CD4-positive, CD25-positive, alpha-beta regulatory T cell (primary cell): ENCODE results near the gene SOHLH1. TPM values are rescaled to one million over a fixed set of nuclear protein-coding genes. Genes with fewer than 3 reads are reported as not detected.

Source experiments
- ATAC-seq, 2 donors: fragments of 150-1000 bp; cut with Tn5 transposase; one replicate each; pipeline ENCODE4 v1.10.0; 2021; ENCODE audit warnings: low read depth in 2 of 2, moderate number of reproducible peaks in 2 of 2, moderate library complexity in 1 of 2
- DNase-seq, 3 donors: peaks; one replicate each; pipeline versions ENCODE4 v3.0.0 to v3.0.0-alpha.2; 2012 to 2022; ENCODE audit warnings: mixed read lengths in 1 of 3
- H3K27ac ChIP-seq: one replicate; pipeline ENCODE4 v1.7.0; 2013; ENCODE audit warnings: mild to moderate bottlenecking, low read length; ENCODE audit not compliant: insufficient read depth, poor library complexity, severe bottlenecking
- H3K27me3 ChIP-seq: one replicate; pipeline ENCODE4 v1.7.0; 2013; ENCODE audit warnings: low read length; ENCODE audit not compliant: control insufficient read depth, insufficient read depth
- H3K36me3 ChIP-seq: one replicate; pipeline ENCODE4 v1.7.0; 2013; ENCODE audit warnings: mild to moderate bottlenecking, low read length, moderate library complexity; ENCODE audit not compliant: control insufficient read depth, insufficient read depth
- H3K4me1 ChIP-seq: 2 replicates; pipeline ENCODE4 v1.7.0; 2013; ENCODE audit warnings: mild to moderate bottlenecking, low read length; ENCODE audit not compliant: insufficient read depth, control insufficient read depth, poor library complexity, severe bottlenecking
- H3K4me3 ChIP-seq: one replicate; pipeline ENCODE4 v1.7.0; 2013; ENCODE audit warnings: low read depth, mild to moderate bottlenecking, low read length, moderate library complexity
- H3K9me3 ChIP-seq, 2 experiments: 1 replicate in 1 of 2; 2 replicates in 1 of 2; pipeline ENCODE4 v1.7.0; 2013; ENCODE audit warnings: low read length in 2 of 2, mild to moderate bottlenecking in 1 of 2, moderate library complexity in 1 of 2; ENCODE audit not compliant: control insufficient read depth in 2 of 2
- H3K27ac Mint-ChIP-seq, 3 donors: one replicate each; pipeline ENCODE4 v1.8.0; 2020 to 2022; ENCODE audit warnings: mild to moderate bottlenecking in 3 of 3, mixed read lengths in 3 of 3, moderate library complexity in 2 of 3
- H3K27me3 Mint-ChIP-seq: one replicate; pipeline ENCODE4 v1.8.0; 2022; ENCODE audit warnings: mild to moderate bottlenecking, mixed read lengths
- H3K36me3 Mint-ChIP-seq: one replicate; pipeline ENCODE4 v1.8.0; 2020; ENCODE audit warnings: mixed read lengths
- H3K4me1 Mint-ChIP-seq, 4 donors: one replicate each; pipeline ENCODE4 v1.8.0; 2020 to 2022; ENCODE audit warnings: mixed read lengths in 4 of 4, mild to moderate bottlenecking in 1 of 4
- H3K4me3 Mint-ChIP-seq, 4 donors: one replicate each; pipeline ENCODE4 v1.8.0; 2020 to 2022; ENCODE audit warnings: mild to moderate bottlenecking in 4 of 4, mixed read lengths in 4 of 4, moderate library complexity in 3 of 4
- H3K9me3 Mint-ChIP-seq, 7 donors: one replicate each; pipeline ENCODE4 v1.8.0; 2020 to 2022; ENCODE audit warnings: mixed read lengths in 7 of 7, mild to moderate bottlenecking in 3 of 7, moderate library complexity in 2 of 7
- polyA plus RNA-seq, 4 donors: library from polyadenylated mRNA; unstranded; fragments of 300-500 nt; fragmentation: Illumina TruSeq; gene quantifications; one replicate each; pipeline ENCODE4 v1.2.3, GENCODE V29; 2021
- total RNA-seq: library from RNA; stranded (reverse); gene quantifications from one replicate; pipeline ENCODE4 v1.2.3, GENCODE V29; 2022

SOHLH1 gene
- total and polyA plus RNA-seq, 5 donors from 2014 or later: not detected

GRCh38 chr9:135726138-135726853, 27.0 kb upstream of the SOHLH1 start:
- Mint-ChIP-seq H3K9me3 (peaks cover 0 to 8% (median 3%) of the 10 kb centered on the region in 7 donors), H3K27me3 (peaks cover 12% of the 10 kb centered on the region), H3K4me3 (no peak overlapping the region), H3K36me3 (no peaks in the 10 kb centered on the region), H3K4me1 (no peaks in the 10 kb centered on the region), H3K27ac (no peak overlapping the region)
- Histone ChIP-seq H3K9me3 (peaks cover 0 to 1% of the 10 kb centered on the region in 2 experiments), H3K27me3 (no peaks in the 10 kb centered on the region), H3K27ac (no peak overlapping the region), H3K4me3 (no peak overlapping the region), H3K4me1 (no peaks in the 10 kb centered on the region), H3K36me3 (no peaks in the 10 kb centered on the region)
- no peak for ATAC-seq
- DNase-seq: no peak

GRCh38 chr9:135724186-135724787, 25.0 kb upstream of the SOHLH1 start:
- H3K27ac Mint-ChIP-seq: no peak overlapping the region
- no peak overlapping the region for H3K27ac ChIP-seq

GRCh38 chr9:135722365-135722764, 23.1 kb upstream of the SOHLH1 start:
- no peaks in the 10 kb centered on the region for H3K36me3 Mint-ChIP-seq
- no peak overlapping the region for H3K4me3 Mint-ChIP-seq
- no peak for DNase-seq
- Histone ChIP-seq H3K27me3 (no peaks in the 10 kb centered on the region), H3K27ac (no peak overlapping the region), H3K4me1 (no peaks in the 10 kb centered on the region), H3K36me3 (no peaks in the 10 kb centered on the region), H3K9me3 (no peaks in the 10 kb centered on the region), H3K4me3 (no peak overlapping the region)
- no peak for ATAC-seq
- no peaks in the 10 kb centered on the region for H3K4me1 Mint-ChIP-seq
- no peak overlapping the region for H3K27ac Mint-ChIP-seq
- no peaks in the 10 kb centered on the region for H3K9me3 Mint-ChIP-seq
- peaks cover 6% of the 10 kb centered on the region for H3K27me3 Mint-ChIP-seq

More at GRCh38 chr9:135724186-135724787, 25.0 kb upstream of the SOHLH1 start:
- ATAC-seq: no peak
- Histone ChIP-seq H3K9me3 (no peaks in the 10 kb centered on the region), H3K4me3 (no peak overlapping the region), H3K27me3 (no peaks in the 10 kb centered on the region), H3K36me3 (no peaks in the 10 kb centered on the region), H3K4me1 (no peaks in the 10 kb centered on the region)
- no peak for DNase-seq
- Mint-ChIP-seq H3K27me3 (peaks cover 6% of the 10 kb centered on the region), H3K4me3 (no peak overlapping the region), H3K9me3 (peaks cover 0 to 1% (median 0%) of the 10 kb centered on the region in 7 donors), H3K36me3 (no peaks in the 10 kb centered on the region), H3K4me1 (no peaks in the 10 kb centered on the region)

GRCh38 chr9:135719472-135719871, 20.2 kb upstream of the SOHLH1 start:
- no peak for ATAC-seq
- H3K27me3 Mint-ChIP-seq: peaks cover 12% of the 10 kb centered on the region
- Histone ChIP-seq H3K4me3 (no peak overlapping the region), H3K4me1 (no peaks in the 10 kb centered on the region), H3K9me3 (no peaks in the 10 kb centered on the region), H3K27ac (no peak overlapping the region), H3K36me3 (no peaks in the 10 kb centered on the region), H3K27me3 (no peaks in the 10 kb centered on the region)
- no peaks in the 10 kb centered on the region for H3K4me1 Mint-ChIP-seq
- no peaks in the 10 kb centered on the region for H3K36me3 Mint-ChIP-seq
- no peak for DNase-seq
- no peak overlapping the region for H3K4me3 Mint-ChIP-seq
- peaks cover 0 to 1% (median 0%) of the 10 kb centered on the region in 7 donors for H3K9me3 Mint-ChIP-seq
- no peak overlapping the region for H3K27ac Mint-ChIP-seq

- no peak for DNase-seq
- Mint-ChIP-seq H3K4me1 (no peaks in the 10 kb centered on the region), H3K36me3 (no peaks in the 10 kb centered on the region), H3K27me3 (peaks cover 12% of the 10 kb centered on the region), H3K9me3 (peaks cover 0 to 1% (median 0%) of the 10 kb centered on the region in 7 donors), H3K4me3 (no peak overlapping the region), H3K27ac (no peak overlapping the region)
- no peaks in the 10 kb centered on the region for H3K36me3 ChIP-seq
- no peaks in the 10 kb centered on the region for H3K27me3 ChIP-seq
- H3K27ac ChIP-seq: no peak overlapping the region
- no peak for ATAC-seq
- no peaks in the 10 kb centered on the region for H3K4me1 ChIP-seq
- H3K4me3 ChIP-seq: no peak overlapping the region
- H3K9me3 ChIP-seq: no peaks in the 10 kb centered on the region
Measured at GRCh38 chr9:135718616-135719015, 19.3 kb upstream of the SOHLH1 start.

- no peak for DNase-seq
- Histone ChIP-seq H3K36me3 (no peaks in the 10 kb centered on the region), H3K27ac (no peak overlapping the region), H3K9me3 (no peaks in the 10 kb centered on the region), H3K4me3 (no peak overlapping the region), H3K27me3 (no peaks in the 10 kb centered on the region), H3K4me1 (no peaks in the 10 kb centered on the region)
- Mint-ChIP-seq H3K4me1 (no peaks in the 10 kb centered on the region), H3K4me3 (no peak overlapping the region), H3K36me3 (no peaks in the 10 kb centered on the region), H3K9me3 (peaks cover 0 to 1% (median 0%) of the 10 kb centered on the region in 7 donors), H3K27me3 (peaks cover 23% of the 10 kb centered on the region), H3K27ac (no peak overlapping the region)
- ATAC-seq: no peak
Measured at GRCh38 chr9:135717410-135717809, 18.1 kb upstream of the SOHLH1 start.

- H3K36me3 Mint-ChIP-seq: no peaks in the 10 kb centered on the region
- peaks cover 0 to 1% (median 0%) of the 10 kb centered on the region in 7 donors for H3K9me3 Mint-ChIP-seq
- no peak overlapping the region for H3K4me3 Mint-ChIP-seq
- Histone ChIP-seq H3K27me3 (no peaks in the 10 kb centered on the region), H3K4me3 (no peak overlapping the region), H3K9me3 (no peaks in the 10 kb centered on the region), H3K36me3 (no peaks in the 10 kb centered on the region), H3K27ac (no peak overlapping the region), H3K4me1 (no peaks in the 10 kb centered on the region)
- H3K4me1 Mint-ChIP-seq: no peaks in the 10 kb centered on the region
- DNase-seq (no peak), ATAC-seq (no peak)
- no peak overlapping the region for H3K27ac Mint-ChIP-seq
- H3K27me3 Mint-ChIP-seq: peaks cover 26% of the 10 kb centered on the region
Measured at GRCh38 chr9:135716045-135716444, 16.8 kb upstream of the SOHLH1 start.
